ENCODE measurements around the gene PNLIP.

- TF ChIP-seq POLR2A (IDR thresholded peaks at IDR 0.05; ENCODE audit: low read length) (no peak), GATA1 (IDR thresholded peaks at IDR 0.05; ENCODE audit: low read depth, low read length) (no peak)
Measured at GRCh38 chr10:116540814-116541213, 4.9 kb upstream of the PNLIP start.

All from erythroblast (primary cell).